GM18526 (cell line): Measurements from ENCODE around the gene FOCAD.

Experiments used
- POLR2A ChIP-seq: IDR thresholded peaks from 3 replicates; pipeline ENCODE4 v1.6.1; 2011; ENCODE audit not compliant: insufficient read length; ENCODE audit errors: extremely low read depth

The FOCAD gene

GRCh38 chr9:20663133-20663532, 20.9 kb upstream of the FOCAD start:
- TF ChIP-seq POLR2A, result no peak

GRCh38 chr9:20664501-20664900, 19.6 kb upstream of the FOCAD start:
- no peak for TF ChIP-seq POLR2A

- TF ChIP-seq POLR2A, result no peak
These were observed 13.7 kb upstream of the FOCAD start for GRCh38 chr9:20670395-20670794.

- no peak for TF ChIP-seq POLR2A
These were observed 12.4 kb upstream of the FOCAD start for GRCh38 chr9:20671635-20672034.

GRCh38 chr9:20681467-20681866, 2.6 kb upstream of the FOCAD start:
- TF ChIP-seq POLR2A, result no peak

GRCh38 chr9:20683351-20684034, 566 bp upstream of the FOCAD start:
- no peak for TF ChIP-seq POLR2A

GRCh38 chr9:20684875-20685696, 1.0 kb downstream of the FOCAD start:
- TF ChIP-seq POLR2A, result no peak

GRCh38 chr9:20685769-20686168, 1.7 kb downstream of the FOCAD start:
- TF ChIP-seq POLR2A, result no peak

GRCh38 chr9:20689833-20690232, 5.8 kb downstream of the FOCAD start:
- TF ChIP-seq POLR2A, result no peak

GRCh38 chr9:20692554-20692953, 8.5 kb downstream of the FOCAD start:
- no peak for TF ChIP-seq POLR2A

- TF ChIP-seq POLR2A, result no peak
These were observed 9.0 kb downstream of the FOCAD start for GRCh38 chr9:20693068-20693467.

- TF ChIP-seq POLR2A, result no peak
These were observed 10.2 kb downstream of the FOCAD start for GRCh38 chr9:20694248-20694647.

- no peak for TF ChIP-seq POLR2A
These were observed 13.1 kb downstream of the FOCAD start for GRCh38 chr9:20697021-20697719.

- no peak for TF ChIP-seq POLR2A
These were observed 14.7 kb downstream of the FOCAD start for GRCh38 chr9:20698782-20699181.

- TF ChIP-seq POLR2A, result no peak
These were observed 17.0 kb downstream of the FOCAD start for GRCh38 chr9:20701060-20701459.

GRCh38 chr9:20702570-20702969, 18.5 kb downstream of the FOCAD start:
- no peak for TF ChIP-seq POLR2A
